HG03196 (cell line): ENCODE measurements around the gene ACVR2A.

ENCODE experiments used
- ATAC-seq: cut with Tn5 transposase; IDR thresholded peaks from one replicate; pipeline ENCODE4 v1.9.1; 2021; ENCODE audit not compliant: unreplicated experiment

The ACVR2A gene

GRCh38 chr2:147844697-147845410 lies at the start of gene ACVR2A:
Gene ACVR2A, plus strand, starts transcription at chr2:147845029. Its CDS starts 124 bp downstream, at chr2:147845153.
- peak; percentile 33 for ATAC-seq

DNA sequence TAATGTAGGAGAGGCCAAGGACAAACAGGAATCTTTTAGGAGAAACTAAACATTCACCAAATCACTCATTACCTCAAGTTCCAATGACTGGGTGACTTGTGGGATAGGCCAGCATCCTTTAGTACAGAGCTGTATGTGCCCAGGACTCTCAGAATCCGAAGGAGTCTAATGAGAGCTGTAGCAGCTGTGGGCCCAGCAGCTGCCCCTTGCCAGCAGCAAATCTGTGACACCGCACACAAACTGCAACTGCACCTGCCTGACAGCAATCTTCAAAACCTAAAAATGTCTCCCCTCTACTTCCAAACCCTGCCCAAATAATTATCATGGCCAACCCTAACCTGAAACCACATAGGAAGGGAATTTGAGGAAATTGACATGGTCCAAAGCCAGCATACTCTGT lies 44.5 kb upstream of the ACVR2A start:
- no peak for ATAC-seq

DNA sequence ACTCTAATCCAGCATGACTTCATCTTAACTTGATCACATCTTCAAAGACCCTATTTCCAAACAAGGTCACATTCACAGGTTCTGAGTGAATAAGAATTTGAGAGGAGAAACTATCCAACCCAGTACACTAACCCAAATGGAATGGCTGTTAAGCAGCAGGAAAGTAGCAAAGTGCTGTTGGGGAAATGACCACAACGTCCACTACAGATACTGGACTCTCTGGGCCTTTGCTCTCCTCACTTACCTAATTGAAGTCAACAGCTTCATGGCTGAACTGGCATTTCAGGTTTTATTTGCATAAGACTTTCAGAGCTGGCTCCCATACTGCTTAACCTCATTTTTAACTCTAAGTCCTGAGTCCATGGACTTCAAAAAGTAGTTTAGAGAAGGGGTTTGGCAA lies 38.0 kb upstream of the ACVR2A start:
- ATAC-seq: no peak

DNA sequence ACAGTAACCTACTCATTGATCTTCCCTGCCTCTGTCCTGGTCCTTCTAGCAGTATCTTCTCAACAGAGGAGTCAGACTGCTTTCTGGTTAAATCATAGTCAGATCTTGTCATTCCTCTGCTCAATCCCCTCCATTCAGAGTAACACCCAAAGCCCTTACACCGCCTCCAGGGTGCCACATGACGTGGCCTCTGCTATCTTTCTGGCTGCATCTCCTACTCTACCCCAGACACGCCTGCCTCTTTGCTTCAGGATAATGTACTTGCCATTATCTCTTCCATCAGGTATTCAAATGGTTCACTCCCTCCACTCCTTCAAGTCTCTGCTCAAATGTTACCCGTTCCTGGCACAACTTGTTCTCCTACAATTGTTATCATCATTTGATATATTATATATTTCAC lies 36.3 kb upstream of the ACVR2A start:
- no peak for ATAC-seq

GRCh38 chr2:147810883-147811765 lies 33.7 kb upstream of the ACVR2A start:
- no peak for ATAC-seq

DNA sequence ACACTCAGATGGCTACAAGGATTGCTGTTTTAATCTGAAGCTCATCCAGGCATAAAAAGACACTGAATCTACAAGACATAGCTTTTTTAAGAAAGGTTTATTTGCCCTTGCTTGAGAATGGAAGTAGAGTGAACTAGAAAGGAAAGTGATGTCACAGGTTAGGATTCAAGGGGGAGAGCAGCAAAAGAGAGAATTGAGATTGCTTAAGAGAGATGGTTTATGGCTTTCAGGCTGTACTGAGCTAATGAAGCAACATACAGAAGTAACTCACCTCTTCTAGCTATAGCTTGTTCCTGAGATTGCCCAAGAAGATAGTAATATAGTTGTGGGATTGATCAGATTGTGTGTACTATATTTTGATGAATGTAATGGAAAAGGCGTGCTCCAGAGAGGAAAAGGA lies 26.1 kb upstream of the ACVR2A start:
- no peak for ATAC-seq

DNA sequence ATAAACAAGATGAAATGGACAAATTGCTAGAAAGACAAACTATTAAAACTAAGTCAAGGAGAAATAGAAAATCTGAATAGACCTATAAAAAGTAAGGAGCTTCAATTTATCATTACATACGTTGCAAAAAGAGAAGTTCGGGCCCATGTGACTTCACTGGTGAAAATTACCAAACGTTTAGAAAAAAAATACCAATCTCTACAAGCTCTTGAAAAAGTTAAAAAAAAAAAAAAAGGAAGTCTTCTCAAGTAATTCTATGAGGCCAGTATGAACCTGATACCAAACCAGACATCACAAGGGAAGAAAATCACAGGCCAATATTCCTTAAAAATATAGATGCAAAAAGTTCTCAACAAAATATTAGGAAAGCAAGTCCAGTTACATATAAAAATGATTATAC lies 20.2 kb upstream of the ACVR2A start:
- no peak for ATAC-seq

- ATAC-seq: no peak
These were observed 18.3 kb upstream of the ACVR2A start for GRCh38 chr2:147826278-147827087.

- ATAC-seq: no peak
These were observed 17.8 kb upstream of the ACVR2A start for GRCh38 chr2:147827088-147827375.

DNA sequence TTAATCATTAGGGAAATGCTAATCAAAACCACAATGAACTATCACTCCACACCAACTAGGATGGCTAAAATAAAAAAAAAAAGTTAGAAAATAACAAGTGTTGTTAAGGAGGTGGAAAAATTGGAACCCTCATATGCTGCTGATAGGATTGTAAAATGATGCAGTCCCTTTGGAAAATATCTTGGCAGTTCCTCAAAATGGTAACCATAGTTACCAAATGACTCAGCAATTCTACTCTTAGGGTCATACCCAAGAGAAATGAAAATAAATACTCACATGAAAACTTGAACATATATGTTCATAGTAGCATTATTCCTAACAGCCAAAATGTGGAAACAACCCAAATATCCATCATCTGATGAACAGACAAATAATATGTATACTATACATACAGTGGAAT lies 15.7 kb upstream of the ACVR2A start:
- ATAC-seq: no peak

DNA sequence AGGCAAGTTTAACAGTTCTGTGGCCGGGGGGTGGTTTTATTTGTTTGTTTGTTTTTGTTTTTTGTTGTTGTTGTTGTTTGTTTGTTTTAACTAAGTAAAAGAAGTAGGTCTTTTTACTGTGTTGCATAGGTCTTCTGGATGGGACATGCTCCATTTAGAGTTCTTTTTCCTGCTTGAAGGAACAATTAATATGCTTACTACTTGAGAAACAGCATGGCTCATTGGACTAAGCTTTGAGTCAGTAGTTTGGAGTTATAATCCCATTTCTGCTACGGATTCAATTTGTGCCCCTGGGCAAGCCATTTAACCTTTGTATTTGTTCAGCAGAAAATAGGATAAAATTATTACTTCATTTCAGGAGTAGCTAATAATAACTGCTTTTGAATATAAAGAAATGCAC lies 8.7 kb upstream of the ACVR2A start:
- ATAC-seq: no peak

- ATAC-seq: no peak
These were observed 1.4 kb upstream of the ACVR2A start for GRCh38 chr2:147843391-147843863.

GRCh38 chr2:147843864-147844696 lies 749 bp upstream of the ACVR2A start:
- ATAC-seq: peak; percentile 87

DNA sequence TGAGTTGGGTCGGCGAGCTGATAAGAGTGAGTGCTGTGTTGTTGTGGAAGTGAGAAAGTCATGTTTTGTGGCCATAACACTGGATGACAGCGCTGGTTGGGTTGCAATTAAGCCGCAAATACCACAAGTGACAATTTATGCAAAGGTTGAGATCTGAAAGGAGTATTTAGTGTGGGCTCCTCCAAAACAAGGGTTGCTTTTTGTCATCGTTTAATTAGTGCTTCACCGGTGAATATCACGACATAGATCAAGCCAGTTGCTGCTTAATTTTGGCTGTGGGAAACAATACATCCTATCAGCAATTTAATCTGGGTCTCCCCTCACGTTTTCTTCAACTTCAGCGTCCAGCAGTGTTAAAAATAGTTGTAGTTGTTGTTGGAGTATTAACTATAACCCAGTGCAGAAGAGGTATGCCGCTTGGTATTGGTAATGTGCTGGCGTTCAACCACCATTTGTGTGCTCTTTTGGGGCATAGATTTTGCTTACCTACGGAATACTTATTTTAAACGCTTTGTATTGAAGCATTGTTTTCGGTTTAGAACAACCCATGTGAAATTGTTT lies 662 bp downstream of the ACVR2A start:
- peak; percentile 54 for ATAC-seq

- no peak for ATAC-seq
These were observed 1.7 kb downstream of the ACVR2A start for GRCh38 chr2:147846412-147847081.

DNA sequence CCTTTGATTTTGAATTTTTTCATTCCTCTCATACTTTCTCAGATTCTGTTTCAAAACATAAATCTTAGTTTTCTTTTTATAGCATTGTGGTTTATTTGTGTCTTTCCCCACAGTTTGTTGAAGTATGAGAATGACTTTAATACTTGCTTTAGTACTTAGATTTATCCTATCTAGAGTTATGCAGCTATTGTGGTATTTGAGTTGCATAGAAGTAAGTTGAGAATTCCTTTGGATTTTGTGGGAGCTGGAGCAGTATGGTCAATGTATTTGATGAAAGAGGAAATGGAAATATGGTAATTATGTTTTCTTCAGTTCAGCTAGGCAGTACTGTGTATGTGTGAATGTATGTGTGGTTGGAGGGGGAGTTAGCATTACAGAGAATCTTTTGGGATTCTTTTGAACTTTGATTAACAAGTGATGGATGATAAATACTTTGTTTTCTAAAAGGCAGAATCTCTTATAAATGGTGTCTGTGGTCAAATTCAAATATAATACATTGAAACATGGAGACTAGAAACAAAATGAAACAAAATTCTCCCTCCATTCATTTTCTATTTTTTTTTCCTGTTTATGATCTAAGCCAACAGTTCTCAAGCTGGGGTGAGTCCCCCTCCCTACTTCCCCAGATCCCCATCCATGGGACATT lies 3.0 kb downstream of the ACVR2A start:
- no peak for ATAC-seq

DNA sequence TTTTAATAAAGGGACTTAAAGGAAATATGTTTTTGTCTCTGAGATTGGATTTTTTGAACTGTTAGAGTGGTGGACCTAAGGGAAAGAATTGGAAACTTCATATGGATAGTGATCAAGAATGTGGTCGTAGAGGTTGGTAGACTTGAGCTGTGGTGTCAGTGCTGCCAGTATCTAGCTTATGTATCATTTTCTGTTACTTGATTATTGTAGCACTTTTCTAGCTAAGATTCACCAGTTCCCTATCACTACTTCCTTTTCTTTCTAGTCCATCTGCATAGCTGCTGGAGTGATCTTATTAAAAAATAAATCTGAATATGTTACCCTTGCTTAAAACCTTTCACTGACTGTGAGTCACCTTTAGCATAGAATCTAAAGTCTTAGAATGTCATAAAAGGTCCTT lies 6.0 kb downstream of the ACVR2A start:
- ATAC-seq: no peak

DNA sequence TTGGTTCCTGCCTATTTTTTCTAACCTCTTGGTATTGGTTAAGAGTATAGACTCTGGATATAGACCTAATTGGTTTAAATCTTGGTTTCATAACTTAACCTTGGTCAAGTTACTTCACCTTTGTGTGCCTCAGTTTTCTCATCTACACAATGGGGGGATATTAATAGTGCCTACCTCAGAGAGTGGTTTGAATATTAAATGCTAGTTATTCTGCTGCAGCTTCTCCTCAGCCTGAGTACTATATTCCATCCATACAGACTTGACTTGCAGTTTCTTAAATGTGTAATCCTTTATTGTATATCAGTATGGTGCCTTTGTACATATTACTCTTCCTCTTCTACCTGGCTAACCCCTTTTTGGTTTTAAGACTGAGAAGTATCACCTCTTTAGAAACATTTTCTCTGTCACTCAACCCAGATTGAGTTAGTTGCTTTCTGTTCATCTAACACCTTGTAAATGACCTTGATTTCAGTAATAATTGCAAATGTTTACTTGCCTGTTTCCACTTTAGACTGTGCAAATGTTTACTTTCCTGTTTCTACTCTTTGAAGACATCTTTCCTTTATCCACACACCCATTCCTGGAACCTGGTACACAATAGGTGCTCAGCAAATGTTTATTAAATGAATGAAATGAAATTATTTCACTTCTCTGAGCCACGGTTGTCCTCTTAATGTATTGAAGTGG lies 6.6 kb downstream of the ACVR2A start:
- ATAC-seq: no peak
